ENCODE results near the gene SSBP1.

The SSBP1 gene

DNA sequence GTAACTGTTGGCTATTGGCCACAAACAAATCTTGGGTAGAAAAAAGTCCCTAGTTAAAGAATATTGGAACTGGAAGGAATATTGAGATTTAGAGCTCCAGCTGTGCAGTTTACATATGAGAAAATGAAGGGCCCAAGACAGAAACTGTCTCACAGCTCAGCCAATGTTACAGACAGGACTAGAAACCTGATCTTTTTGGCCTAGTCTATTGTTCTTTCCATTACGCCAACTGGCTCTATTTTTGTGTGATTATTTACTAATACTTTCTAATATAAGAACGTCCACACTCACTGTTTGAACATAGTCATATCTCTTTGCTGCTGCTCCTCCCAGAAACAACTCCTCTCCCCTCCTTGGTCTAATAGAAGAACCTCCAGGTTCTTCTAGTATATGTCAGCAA, 28.8 kb upstream of the SSBP1 start:
- DNase-seq (ENCODE audit: low read depth in 2 of 2): no peak
- no peak for TF ChIP-seq CTCF (IDR thresholded peaks at IDR 0.05; ENCODE audit: low read depth, low read length)
- H3K4me3 ChIP-seq (replicated peaks in 1 of 2; ENCODE audit: low read depth in 2 of 2, low read length in 2 of 2): no peak overlapping the region

DNA sequence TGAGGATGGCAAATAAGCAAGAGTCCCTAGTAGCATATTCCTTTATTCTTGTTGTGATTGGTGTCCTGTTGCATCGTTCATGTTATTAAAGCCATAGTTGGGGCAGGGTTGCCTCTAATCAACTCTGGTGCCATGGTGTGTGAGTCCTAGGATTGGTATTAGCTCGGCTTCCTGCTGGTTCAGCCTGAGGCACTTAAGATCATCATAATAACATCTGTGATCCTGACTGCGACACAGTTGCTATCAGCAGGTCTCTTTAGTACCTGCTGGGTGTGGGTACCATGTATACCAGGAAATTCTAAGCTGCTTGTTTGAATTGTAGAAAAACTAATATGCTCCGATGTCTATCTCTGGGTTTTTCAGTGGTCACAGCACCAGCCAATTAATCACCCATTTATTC, 28.4 kb upstream of the SSBP1 start:
- H3K4me3 ChIP-seq (replicated peaks in 1 of 2; ENCODE audit: low read depth in 2 of 2, low read length in 2 of 2): no peak overlapping the region
- TF ChIP-seq CTCF (IDR thresholded peaks at IDR 0.05; ENCODE audit: low read depth, low read length): no peak
- no peak for DNase-seq (ENCODE audit: low read depth in 2 of 2)

GRCh38 chr7:141710301-141710700, 27.9 kb upstream of the SSBP1 start:
- DNase-seq (ENCODE audit: low read depth in 2 of 2): no peak
- no peak overlapping the region for H3K4me3 ChIP-seq (replicated peaks in 1 of 2; ENCODE audit: low read depth in 2 of 2, low read length in 2 of 2)
- TF ChIP-seq CTCF (IDR thresholded peaks at IDR 0.05; ENCODE audit: low read depth, low read length): no peak

DNA sequence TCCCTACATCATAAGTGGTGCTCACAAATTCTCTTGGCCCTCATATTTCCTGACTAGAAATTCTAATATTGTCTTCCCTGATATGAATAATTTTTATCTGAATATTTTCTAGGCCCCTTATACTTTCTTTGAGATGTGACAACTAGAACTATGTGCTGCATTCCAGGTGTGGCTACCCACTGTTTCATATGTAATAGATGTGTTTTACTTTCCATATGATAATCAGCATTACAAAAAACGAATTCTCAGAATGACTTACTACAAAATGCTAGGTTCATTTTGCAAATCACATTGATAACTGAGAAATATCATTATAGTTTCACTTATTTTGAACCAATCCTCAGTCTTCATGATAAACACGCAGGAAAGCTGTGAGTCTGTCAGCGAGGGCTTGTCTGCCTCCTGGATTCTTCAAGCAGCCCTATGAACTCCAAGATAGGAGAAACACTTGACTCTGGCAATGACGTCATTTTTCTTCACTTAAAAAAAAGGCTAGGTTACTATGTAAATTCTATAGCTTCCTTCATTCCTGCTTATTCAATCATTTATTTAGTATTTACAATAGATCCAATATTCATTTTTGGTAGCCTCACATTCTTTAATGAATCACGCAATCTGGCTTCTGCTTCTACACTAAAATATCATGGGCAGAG, 25.4 kb upstream of the SSBP1 start:
- H3K4me3 ChIP-seq (replicated peaks in 1 of 2; ENCODE audit: low read depth in 2 of 2, low read length in 2 of 2): no peak overlapping the region
- TF ChIP-seq CTCF (IDR thresholded peaks at IDR 0.05; ENCODE audit: low read depth, low read length): no peak
- no peak for DNase-seq (ENCODE audit: low read depth in 2 of 2)

DNA sequence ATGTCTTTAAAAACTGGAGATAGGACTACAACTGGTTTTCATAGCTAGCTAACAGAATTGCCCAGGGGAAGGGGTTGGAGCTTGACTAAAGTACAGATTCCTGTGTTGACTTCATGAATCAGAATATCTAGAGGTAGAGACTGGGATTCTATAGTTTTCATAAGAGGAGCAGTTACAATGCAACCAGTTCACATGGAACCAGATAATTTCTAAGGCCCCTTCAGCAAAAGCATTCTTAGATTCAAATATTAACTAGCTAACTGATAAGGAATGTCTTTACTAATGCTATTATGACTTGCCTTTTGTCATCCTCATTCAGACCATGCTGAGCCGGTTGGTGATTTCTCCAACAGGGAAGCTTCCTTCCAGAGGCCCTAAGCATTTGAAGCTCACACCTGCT, 24.3 kb upstream of the SSBP1 start:
- no peak for TF ChIP-seq CTCF (IDR thresholded peaks at IDR 0.05; ENCODE audit: low read depth, low read length)
- H3K4me3 ChIP-seq (replicated peaks in 1 of 2; ENCODE audit: low read depth in 2 of 2, low read length in 2 of 2): no peak overlapping the region
- no peak for DNase-seq (ENCODE audit: low read depth in 2 of 2)

DNA sequence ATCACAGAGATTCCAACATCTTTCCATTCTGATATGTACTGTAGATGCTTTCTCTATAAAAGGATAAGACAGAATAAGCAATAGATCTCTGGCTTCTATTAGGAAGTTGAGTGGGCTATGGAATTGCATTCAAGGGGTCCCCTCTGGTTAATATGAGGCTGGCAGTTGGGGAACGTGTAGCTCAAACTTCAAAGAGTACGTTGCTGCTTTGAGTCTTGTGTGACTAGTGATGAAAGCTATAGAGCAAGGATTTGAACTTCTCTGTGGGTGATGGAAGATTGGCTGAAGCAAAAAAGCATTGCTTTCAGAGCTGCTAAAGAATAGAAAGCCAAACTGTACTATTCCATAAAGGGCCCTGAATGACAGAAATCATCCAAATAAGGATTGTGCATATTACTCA, 23.6 kb upstream of the SSBP1 start:
- DNase-seq (ENCODE audit: low read depth in 2 of 2): no peak
- no peak for TF ChIP-seq CTCF (IDR thresholded peaks at IDR 0.05; ENCODE audit: low read depth, low read length)
- H3K4me3 ChIP-seq (replicated peaks in 1 of 2; ENCODE audit: low read depth in 2 of 2, low read length in 2 of 2): no peak overlapping the region

- no peak overlapping the region for H3K4me3 ChIP-seq (replicated peaks in 1 of 2; ENCODE audit: low read depth in 2 of 2, low read length in 2 of 2)
- DNase-seq (ENCODE audit: low read depth in 2 of 2): no peak
- no peak for TF ChIP-seq CTCF (IDR thresholded peaks at IDR 0.05; ENCODE audit: low read depth, low read length)
These were observed 23.1 kb upstream of the SSBP1 start for GRCh38 chr7:141715018-141715417.
